ENCODE data around the gene ATXN1.

The ATXN1 gene

GRCh38 chr6:16563628-16564240 is 197.5 kb downstream of the ATXN1 start:
- no peak overlapping the region for H3K27ac ChIP-seq (ENCODE audit: extremely low read depth, low read depth, low read length)
- no peaks in the 10 kb centered on the region for H3K9me3 ChIP-seq (ENCODE audit: control insufficient read depth, insufficient read depth, low read depth, low read length)
- H3K4me1 ChIP-seq (ENCODE audit: control insufficient read depth, insufficient read depth, low read length) = peaks cover 12% of the 10 kb centered on the region
- ChIA-PET CTCF (interaction anchor here (0.6 kb wide), 1 partner anchor 541 kb away, joined by 3 read pairs; no protein-coding TSS in a partner anchor), POLR2A (no interaction called here)
- TF ChIP-seq ZNF560 (tag by site-specific recombination; IDR thresholded peaks at IDR 0.05; ENCODE audit: borderline replicate concordance) (no peak), ZNF776 (tag by site-specific recombination; IDR thresholded peaks at IDR 0.05; ENCODE audit: borderline replicate concordance) (no peak), SCRT2 (tag by site-specific recombination; IDR thresholded peaks at IDR 0.05) (0 out of 2 replicates have a peak, but pooled peaks have one; percentile 26), ZNF248 (tag by site-specific recombination; IDR thresholded peaks at IDR 0.05) (no peak), ZNF350 (tag by site-specific recombination; IDR thresholded peaks at IDR 0.05) (no peak), INSM2 (tag by site-specific recombination; IDR thresholded peaks at IDR 0.05) (no peak)
- H3K4me3 ChIP-seq (ENCODE audit: low read depth, low read length) = no peak overlapping the region
- no peaks in the 10 kb centered on the region for H3K36me3 ChIP-seq (ENCODE audit: control insufficient read depth in 2 of 2, insufficient read depth in 1 of 2, low read length in 2 of 2)

GRCh38 chr6:16562498-16562897 is 198.8 kb downstream of the ATXN1 start:
- ChIA-PET POLR2A (no interaction called here), CTCF (no interaction called here)
- no peaks in the 10 kb centered on the region for H3K9me3 ChIP-seq (ENCODE audit: control insufficient read depth, insufficient read depth, low read depth, low read length)
- no peaks in the 10 kb centered on the region; a peak in 1 of 3 replicates for H3K36me3 ChIP-seq (ENCODE audit: control insufficient read depth in 2 of 2, insufficient read depth in 1 of 2, low read length in 2 of 2)
- H3K4me1 ChIP-seq (ENCODE audit: control insufficient read depth, insufficient read depth, low read length) = peaks cover under 1% of the 10 kb centered on the region; the same call in 1 of the 2 replicates
- TF ChIP-seq PRDM1 (tag by site-specific recombination; IDR thresholded peaks at IDR 0.05) = peak; percentile 82; the same call in 1 of the 2 replicates
- TF ChIP-seq SALL2 (tag by site-specific recombination; IDR thresholded peaks at IDR 0.05; ENCODE audit: borderline replicate concordance) = no peak
- no peak overlapping the region for H3K4me3 ChIP-seq (ENCODE audit: low read depth, low read length)
- H3K27ac ChIP-seq (ENCODE audit: extremely low read depth, low read depth, low read length) = no peak overlapping the region

GRCh38 chr6:16559071-16559470 is 202.2 kb downstream of the ATXN1 start:
- Histone ChIP-seq H3K36me3 (ENCODE audit: control insufficient read depth in 2 of 2, insufficient read depth in 1 of 2, low read length in 2 of 2) (no peaks in the 10 kb centered on the region; a peak in 1 of 3 replicates), H3K4me1 (ENCODE audit: control insufficient read depth, insufficient read depth, low read length) (no peaks in the 10 kb centered on the region)
- CTCF ChIA-PET = interaction anchor here (0.8 kb wide), 1 partner anchor 64 kb away, joined by 3 read pairs; no protein-coding TSS in a partner anchor

More at GRCh38 chr6:16559071-16559470, 202.2 kb downstream of the ATXN1 start:
- no peak overlapping the region for H3K4me3 ChIP-seq (ENCODE audit: low read depth, low read length)
- no peaks in the 10 kb centered on the region for H3K9me3 ChIP-seq (ENCODE audit: control insufficient read depth, insufficient read depth, low read depth, low read length)
- TF ChIP-seq ZNF426 (tag by site-specific recombination; IDR thresholded peaks at IDR 0.05) (no peak), IKZF3 (tag by site-specific recombination; IDR thresholded peaks at IDR 0.05) (no peak), KLF8 (tag by site-specific recombination; IDR thresholded peaks at IDR 0.05) (no peak), ZNF175 (tag by site-specific recombination; IDR thresholded peaks at IDR 0.05) (no peak), ZNF645 (tag by site-specific recombination; IDR thresholded peaks at IDR 0.05) (no peak), ZFP41 (tag by site-specific recombination; IDR thresholded peaks at IDR 0.05; ENCODE audit: borderline replicate concordance) (no peak), ZNF561 (tag by site-specific recombination; IDR thresholded peaks at IDR 0.05; ENCODE audit: borderline replicate concordance) (no peak), ZNF223 (tag by site-specific recombination; IDR thresholded peaks at IDR 0.05) (no peak), ZNF433 (tag by site-specific recombination; IDR thresholded peaks at IDR 0.05; ENCODE audit: low read depth) (no peak), PRDM1 (tag by site-specific recombination; IDR thresholded peaks at IDR 0.05) (no peak), SCRT2 (tag by site-specific recombination; IDR thresholded peaks at IDR 0.05) (no peak), ZNF639 (tag by site-specific recombination; IDR thresholded peaks at IDR 0.05) (no peak), ZNF580 (tag by site-specific recombination; IDR thresholded peaks at IDR 0.05) (no peak), ZBTB10 (tag by site-specific recombination; IDR thresholded peaks at IDR 0.05) (no peak)
- H3K27ac ChIP-seq (ENCODE audit: extremely low read depth, low read depth, low read length) = no peak overlapping the region
- POLR2A ChIA-PET = no interaction called here
